ENCODE measurements around the gene COL23A1.
"Not testable (repeated sequence)": the region's sequence is repeated elsewhere in the genome, so short reads cannot be mapped to it uniquely, and the experiment has no call there.

Gene COL23A1

DNA sequence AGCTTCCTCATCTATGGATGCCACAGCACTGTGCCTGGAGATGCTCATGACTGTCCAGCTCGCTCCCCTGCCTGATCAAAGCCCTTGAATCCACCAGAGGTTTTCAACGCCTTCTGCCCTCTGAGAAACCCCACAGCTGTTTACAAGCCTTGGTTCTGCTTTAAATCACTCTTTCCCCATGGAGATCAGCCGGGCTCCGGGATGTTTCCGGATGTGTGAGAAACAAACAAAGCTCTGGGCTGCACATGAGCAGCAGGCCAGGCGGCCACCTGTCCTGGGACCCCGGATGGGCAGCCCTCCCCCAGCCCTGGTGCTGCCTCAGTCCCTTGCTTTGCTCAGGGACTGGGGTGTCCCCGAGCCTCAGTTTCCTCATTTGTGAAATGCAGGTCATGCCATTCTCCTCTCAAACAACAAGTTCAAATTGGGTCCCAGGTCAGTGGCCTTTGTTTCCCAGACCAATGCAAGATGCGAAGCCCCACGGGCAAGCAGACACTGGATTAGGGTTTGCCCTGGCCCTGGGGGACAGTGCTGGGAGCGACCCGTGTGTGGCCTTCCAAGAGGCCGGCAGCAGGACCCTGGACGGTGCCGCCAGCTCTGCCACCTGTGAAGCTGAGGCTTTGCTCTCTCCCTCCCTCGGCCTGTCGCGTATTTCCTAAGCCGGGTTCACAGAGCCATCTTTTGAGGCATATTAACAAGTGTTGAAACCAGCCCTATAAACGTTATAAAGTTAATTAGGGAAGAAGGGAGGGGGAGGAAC lies 315.2 kb downstream of the COL23A1 start:
- DNase-seq (ENCODE audit: low read depth in 2 of 2, low spot score in 1 of 2): no peak

- DNase-seq (ENCODE audit: low read depth in 2 of 2, low spot score in 1 of 2): no peak
Measured at GRCh38 chr5:178273665-178274541, 316.3 kb downstream of the COL23A1 start.

DNA sequence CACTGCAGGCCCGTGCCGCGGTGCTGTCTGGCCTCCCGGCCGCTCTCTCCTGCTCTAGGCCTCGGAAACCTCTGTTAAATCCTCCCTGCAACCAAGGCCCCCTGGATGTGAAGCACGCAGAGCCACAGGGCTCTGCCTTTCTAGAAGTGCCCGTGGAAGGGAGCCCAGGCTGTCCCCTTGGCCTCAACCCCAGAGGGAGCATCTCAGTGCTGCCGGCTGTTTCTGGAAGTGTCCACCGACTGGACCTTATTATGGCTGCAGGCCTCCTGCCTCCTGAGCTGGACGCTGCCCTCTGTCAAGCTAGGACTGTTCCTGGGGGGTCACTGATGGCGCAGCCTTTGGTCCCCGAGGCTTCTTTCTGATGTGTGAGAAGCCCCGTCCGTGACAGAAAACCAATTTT lies 317.2 kb downstream of the COL23A1 start:
- no peak for DNase-seq (ENCODE audit: low read depth in 2 of 2, low spot score in 1 of 2)

GRCh38 chr5:178272591-178272990 lies 317.6 kb downstream of the COL23A1 start:
- DNase-seq (ENCODE audit: low read depth in 2 of 2, low spot score in 1 of 2): no peak

- DNase-seq (ENCODE audit: low read depth in 2 of 2, low spot score in 1 of 2): no peak
Measured at GRCh38 chr5:178271726-178272479, 318.3 kb downstream of the COL23A1 start.

GRCh38 chr5:178271231-178271630 lies 319.0 kb downstream of the COL23A1 start:
- DNase-seq (ENCODE audit: low read depth in 2 of 2, low spot score in 1 of 2): no peak

GRCh38 chr5:178269499-178269898 lies 320.7 kb downstream of the COL23A1 start:
- DNase-seq (ENCODE audit: low read depth in 2 of 2, low spot score in 1 of 2): no peak

DNA sequence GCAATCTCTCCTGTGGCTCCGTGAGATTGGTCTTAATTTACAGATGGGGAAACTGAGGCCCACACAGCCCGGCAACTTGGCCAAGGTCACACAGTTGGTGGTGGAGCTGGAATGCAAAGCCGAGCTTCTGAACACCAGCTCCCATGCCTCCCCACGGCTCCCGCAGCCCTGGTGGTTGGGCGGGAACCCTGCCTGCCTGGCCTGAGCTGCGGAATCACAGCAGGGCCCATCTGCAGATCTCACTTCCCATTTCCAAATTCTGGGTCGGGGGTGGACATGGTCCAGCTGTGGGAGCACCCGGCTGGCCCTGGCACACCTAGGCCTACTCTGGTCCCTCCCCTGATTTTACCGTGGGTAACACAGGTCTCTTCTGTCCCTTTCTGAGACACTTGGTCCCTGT lies 322.3 kb downstream of the COL23A1 start:
- no peak for DNase-seq (ENCODE audit: low read depth in 2 of 2, low spot score in 1 of 2)

DNA sequence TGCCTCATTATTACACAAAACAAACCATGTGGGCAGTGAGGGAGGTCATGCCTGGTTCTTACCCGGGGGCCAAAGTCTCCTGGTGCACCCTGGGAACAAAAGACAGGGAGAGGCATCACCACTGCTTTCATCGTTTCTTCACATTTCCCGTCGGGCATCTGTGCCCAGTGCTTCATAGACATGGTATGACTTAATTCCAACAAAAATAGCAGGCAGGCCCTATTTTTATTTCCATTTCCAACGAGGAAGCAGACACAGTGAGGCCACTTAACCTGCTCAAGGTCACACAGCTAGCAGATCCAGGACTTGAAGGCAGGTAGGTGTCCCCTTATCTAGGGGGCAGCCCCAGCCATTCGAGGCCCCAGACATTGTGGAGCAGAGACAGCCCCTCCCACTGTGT lies 322.9 kb downstream of the COL23A1 start:
- DNase-seq (ENCODE audit: low read depth in 2 of 2, low spot score in 1 of 2): no peak

DNA sequence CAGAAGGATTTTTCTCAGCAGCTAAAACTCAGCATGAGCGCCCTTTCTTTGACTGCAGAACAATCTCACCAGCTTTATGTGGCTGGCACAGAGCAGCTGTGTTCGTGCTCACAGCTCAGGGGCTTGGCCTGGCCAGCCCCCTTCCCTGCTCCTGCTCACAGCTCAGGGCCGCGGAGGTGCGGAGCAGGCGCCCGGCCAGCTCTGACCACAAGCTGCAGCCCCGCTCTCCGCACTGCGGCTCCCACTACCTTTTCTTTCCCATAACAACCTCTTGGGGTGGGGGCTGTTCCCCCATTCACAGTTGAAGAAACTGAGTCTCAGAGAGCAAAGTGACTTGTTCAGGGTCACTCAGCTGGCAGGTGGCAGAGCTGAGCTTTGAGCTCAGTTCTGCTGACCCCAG lies 323.6 kb downstream of the COL23A1 start:
- no peak for DNase-seq (ENCODE audit: low read depth in 2 of 2, low spot score in 1 of 2)

- no peak for DNase-seq (ENCODE audit: low read depth in 2 of 2, low spot score in 1 of 2)
Measured at GRCh38 chr5:178265746-178266145, 324.4 kb downstream of the COL23A1 start.

- DNase-seq (ENCODE audit: low read depth in 2 of 2, low spot score in 1 of 2): no peak
Measured at GRCh38 chr5:178264044-178264443, 326.1 kb downstream of the COL23A1 start.

DNA sequence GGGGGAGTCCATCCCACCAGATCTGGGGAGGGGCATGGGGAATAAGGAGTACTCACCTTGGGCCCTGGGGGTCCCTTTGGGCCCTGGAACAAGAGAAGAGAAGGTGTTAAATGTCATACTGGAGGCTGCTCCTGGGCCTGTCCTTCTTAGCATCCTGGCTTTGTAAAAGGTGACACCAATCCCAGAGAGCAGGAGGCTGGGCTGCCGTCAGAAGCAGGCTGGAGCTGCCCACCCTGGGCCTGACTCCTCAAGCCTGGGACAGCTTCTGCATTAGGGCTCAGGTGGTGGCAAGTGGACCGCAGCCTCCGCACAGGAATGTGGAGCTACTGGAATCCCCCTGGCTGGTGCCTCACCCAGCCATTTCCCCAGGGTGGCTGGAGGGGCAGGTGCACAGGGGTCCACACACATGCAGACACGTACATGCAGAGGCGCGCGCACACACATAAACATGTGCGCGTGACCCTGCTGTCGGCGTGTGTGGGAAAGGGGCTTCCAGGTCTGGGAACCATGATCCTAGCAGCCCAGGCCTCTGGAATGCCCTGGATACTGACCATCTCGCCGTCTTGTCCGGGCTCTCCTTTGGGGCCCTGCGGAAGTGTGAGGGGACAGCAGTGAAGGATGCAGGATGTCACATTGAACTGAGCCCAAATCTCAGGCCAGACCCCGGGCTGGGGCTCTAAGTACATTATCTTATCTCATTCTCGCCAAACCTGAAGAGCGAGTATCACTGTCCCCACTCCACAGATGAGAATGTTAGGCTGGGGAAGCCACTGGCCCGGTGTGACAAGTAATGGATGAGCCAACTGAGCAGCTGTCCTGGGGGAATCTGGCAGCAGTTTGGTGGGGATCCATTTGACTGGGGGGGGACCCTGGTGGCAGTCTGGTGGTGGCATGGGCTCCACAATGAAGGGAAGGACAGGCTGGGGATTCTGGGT lies 328.3 kb downstream of the COL23A1 start:
- DNase-seq (ENCODE audit: low read depth in 2 of 2, low spot score in 1 of 2): no peak

GRCh38 chr5:178259623-178260536 lies 330.3 kb downstream of the COL23A1 start:
- no peak for DNase-seq (ENCODE audit: low read depth in 2 of 2, low spot score in 1 of 2)

DNA sequence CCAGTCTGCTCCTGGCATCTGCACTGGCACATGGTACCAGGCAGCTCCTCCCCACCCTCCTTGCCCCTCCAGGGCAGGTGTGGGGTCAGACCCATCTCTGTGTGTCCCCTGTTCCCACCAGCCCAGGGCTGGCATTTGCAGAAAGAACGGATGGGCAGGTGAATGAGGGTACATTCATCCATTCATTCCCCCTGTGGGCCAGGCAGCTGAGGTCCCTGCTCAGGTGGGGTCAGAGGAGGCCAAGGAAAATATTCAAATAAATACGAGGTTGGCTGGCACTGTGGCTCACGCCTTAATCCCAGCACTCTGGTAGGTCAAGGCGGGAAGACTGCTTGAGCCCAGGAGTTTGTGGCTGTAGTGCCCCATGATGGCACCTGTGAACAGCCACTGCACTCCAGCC lies 332.5 kb downstream of the COL23A1 start:
- no peak for DNase-seq (ENCODE audit: low read depth in 2 of 2, low spot score in 1 of 2)

DNA sequence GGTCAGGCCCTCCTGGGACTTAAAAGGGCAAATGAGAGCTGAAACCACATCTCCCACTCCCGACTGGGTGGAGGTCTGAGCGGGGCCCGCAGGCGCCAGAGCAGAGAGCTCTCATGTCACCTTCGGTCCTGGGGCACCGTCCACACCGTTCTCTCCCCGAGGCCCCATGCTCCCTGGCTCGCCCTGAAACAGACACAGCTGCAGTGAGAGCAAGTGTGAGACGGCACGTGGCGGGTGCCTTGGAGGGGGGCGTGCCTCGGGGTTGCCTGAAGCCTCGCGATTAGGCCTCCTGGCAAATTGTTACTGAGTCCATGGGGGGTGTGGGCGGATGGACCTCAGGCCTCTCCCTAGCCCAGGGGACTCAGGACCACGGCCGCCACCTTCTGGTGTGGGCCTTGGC lies 333.4 kb downstream of the COL23A1 start:
- DNase-seq (ENCODE audit: low read depth in 2 of 2, low spot score in 1 of 2): no peak

- not testable (repeated sequence) for DNase-seq (ENCODE audit: low read depth in 2 of 2, low spot score in 1 of 2)
Measured at GRCh38 chr5:178253632-178254031, 336.6 kb downstream of the COL23A1 start.

GRCh38 chr5:178252258-178252657 lies 337.9 kb downstream of the COL23A1 start:
- no peak for DNase-seq (ENCODE audit: low read depth in 2 of 2, low spot score in 1 of 2)

GRCh38 chr5:178250263-178250662 lies 339.9 kb downstream of the COL23A1 start:
- DNase-seq (ENCODE audit: low read depth in 2 of 2, low spot score in 1 of 2): no peak

Measured in stimulated activated CD8-positive, alpha-beta memory T cell treated with anti-CD3 and anti-CD28 coated beads, Interleukin-4, amount 100 ng/mL, for 4 hours (primary cell).